ENCODE measurements around the gene LIMA1.
"Not testable (repeated sequence)": the region's sequence is repeated elsewhere in the genome, so short reads cannot be mapped to it uniquely, and the experiment has no call there.

Gene LIMA1

DNA sequence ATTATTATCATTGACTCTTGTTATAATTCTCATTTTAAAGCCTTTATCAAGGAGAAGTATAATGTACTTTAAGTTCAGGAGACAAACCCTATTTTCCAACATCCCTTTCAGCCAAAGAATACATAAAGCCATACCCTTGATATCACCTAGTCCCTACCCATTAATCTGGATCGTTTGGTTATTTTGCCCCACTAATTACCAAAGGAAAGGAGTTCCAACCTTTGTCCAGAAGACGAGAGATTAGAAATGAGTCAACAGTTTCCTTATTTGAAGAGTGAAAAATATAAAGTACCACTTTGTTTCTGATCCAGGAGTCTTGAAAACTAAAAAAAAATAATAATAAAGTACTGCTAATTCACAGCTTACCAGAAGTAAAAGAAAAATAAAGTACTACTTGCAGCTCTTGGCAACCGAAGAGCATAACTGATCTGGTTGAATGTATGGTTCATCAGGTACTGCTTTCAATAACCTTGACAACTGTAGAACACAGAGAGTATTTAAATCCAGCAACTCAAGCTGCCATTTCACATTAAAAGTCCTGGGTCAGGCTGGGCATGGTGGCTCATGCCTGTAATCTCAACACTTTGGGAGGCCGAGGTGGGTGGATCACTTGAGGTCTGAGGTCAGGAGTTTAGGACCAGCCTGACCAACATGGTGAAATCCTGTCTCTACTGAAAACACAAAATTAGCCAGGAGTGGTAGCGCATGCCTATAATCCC lies 33.7 kb downstream of the LIMA1 start:
- Histone ChIP-seq H3K36me3 (ENCODE audit: control insufficient read depth, low read length) (no peaks in the 10 kb centered on the region), H4K20me1 (ENCODE audit: control insufficient read depth, insufficient read depth, low read depth, low read length) (no peaks in the 10 kb centered on the region), H3K4me2 (ENCODE audit: low read length) (no peak overlapping the region), H3K4me3 (ENCODE audit: low read length) (no peak overlapping the region), H3K79me2 (ENCODE audit: control insufficient read depth, low read length) (no peaks in the 10 kb centered on the region), H3F3A (ENCODE audit: control insufficient read depth, insufficient read depth) (no peaks in the 10 kb centered on the region), H3K27me3 (ENCODE audit: control insufficient read depth, low read length) (peaks cover 4% of the 10 kb centered on the region; the same call in 1 of the 2 replicates), H3K9me3 (ENCODE audit: control insufficient read depth, insufficient read depth, low read length) (no peaks in the 10 kb centered on the region), H3K27ac (ENCODE audit: low read depth, low read length) (no peak overlapping the region), H3K9me2 (replicated peaks; ENCODE audit: control insufficient read depth, low read length) (no peaks in the 10 kb centered on the region), H3K4me1 (ENCODE audit: control insufficient read depth, low read length) (peaks cover 10% of the 10 kb centered on the region)
- TF ChIP-seq, protein P1, sequence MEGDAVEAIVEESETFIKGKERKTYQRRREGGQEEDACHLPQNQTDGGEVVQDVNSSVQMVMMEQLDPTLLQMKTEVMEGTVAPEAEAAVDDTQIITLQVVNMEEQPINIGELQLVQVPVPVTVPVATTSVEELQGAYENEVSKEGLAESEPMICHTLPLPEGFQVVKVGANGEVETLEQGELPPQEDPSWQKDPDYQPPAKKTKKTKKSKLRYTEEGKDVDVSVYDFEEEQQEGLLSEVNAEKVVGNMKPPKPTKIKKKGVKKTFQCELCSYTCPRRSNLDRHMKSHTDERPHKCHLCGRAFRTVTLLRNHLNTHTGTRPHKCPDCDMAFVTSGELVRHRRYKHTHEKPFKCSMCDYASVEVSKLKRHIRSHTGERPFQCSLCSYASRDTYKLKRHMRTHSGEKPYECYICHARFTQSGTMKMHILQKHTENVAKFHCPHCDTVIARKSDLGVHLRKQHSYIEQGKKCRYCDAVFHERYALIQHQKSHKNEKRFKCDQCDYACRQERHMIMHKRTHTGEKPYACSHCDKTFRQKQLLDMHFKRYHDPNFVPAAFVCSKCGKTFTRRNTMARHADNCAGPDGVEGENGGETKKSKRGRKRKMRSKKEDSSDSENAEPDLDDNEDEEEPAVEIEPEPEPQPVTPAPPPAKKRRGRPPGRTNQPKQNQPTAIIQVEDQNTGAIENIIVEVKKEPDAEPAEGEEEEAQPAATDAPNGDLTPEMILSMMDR (IDR thresholded peaks at IDR 0.05; ENCODE audit: low read depth, low read length, poor library complexity, severe bottlenecking): no peak
- TF ChIP-seq EZH2phosphoT487 (IDR thresholded peaks at IDR 0.05; ENCODE audit: borderline replicate concordance, low read length): no peak

DNA sequence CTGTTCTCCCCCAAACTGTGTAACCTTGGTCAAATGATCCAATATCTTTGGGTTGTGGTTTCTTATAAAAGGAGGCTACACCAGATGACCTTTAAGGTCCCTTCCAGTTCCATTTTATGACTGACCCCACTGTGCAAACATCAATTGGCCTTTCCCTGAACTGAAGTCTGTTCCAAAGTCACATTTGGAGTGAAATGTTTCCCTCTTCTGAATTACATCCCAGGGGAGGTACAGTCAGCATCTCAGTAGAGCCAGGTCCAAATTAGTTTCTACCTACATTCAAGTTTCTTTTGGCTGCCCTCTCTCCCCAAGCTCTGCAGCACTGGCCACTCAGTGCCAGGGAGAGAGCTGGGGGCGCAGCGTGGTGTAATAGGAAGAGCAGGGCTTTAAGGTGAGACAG lies 34.4 kb downstream of the LIMA1 start:
- Histone ChIP-seq H3K27me3 (ENCODE audit: control insufficient read depth, low read length) (peaks cover 4% of the 10 kb centered on the region; the same call in 1 of the 2 replicates), H3K27ac (ENCODE audit: low read depth, low read length) (no peak overlapping the region), H3F3A (ENCODE audit: control insufficient read depth, insufficient read depth) (no peaks in the 10 kb centered on the region), H4K20me1 (ENCODE audit: control insufficient read depth, insufficient read depth, low read depth, low read length) (no peaks in the 10 kb centered on the region), H3K9me3 (ENCODE audit: control insufficient read depth, insufficient read depth, low read length) (no peaks in the 10 kb centered on the region), H3K4me1 (ENCODE audit: control insufficient read depth, low read length) (peaks cover 3% of the 10 kb centered on the region), H3K4me3 (ENCODE audit: low read length) (no peak overlapping the region), H3K4me2 (ENCODE audit: low read length) (no peak overlapping the region), H3K9me2 (replicated peaks; ENCODE audit: control insufficient read depth, low read length) (no peaks in the 10 kb centered on the region), H3K36me3 (ENCODE audit: control insufficient read depth, low read length) (no peaks in the 10 kb centered on the region), H3K79me2 (ENCODE audit: control insufficient read depth, low read length) (no peaks in the 10 kb centered on the region)
- TF ChIP-seq, protein P1 (IDR thresholded peaks at IDR 0.05; ENCODE audit: low read depth, low read length, poor library complexity, severe bottlenecking): no peak
- TF ChIP-seq EZH2phosphoT487 (IDR thresholded peaks at IDR 0.05; ENCODE audit: borderline replicate concordance, low read length): no peak

DNA sequence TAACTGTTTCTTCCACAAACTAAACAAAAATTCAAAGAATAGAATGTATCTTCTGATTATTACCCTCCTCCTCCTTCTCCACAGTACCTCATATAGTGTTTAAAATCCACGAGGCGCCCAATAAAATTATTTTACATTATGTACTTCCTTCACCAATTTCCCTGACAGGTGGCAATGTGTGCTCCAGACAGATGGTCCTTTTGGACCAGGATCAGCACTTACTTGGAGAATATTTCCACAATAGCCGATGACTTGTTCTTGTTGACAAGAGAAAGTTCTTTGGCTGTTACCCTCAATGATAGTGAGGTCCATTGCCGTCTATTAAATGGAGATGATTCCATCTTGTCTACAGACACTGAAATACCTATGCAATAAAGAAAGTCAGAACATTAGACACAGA lies 34.9 kb downstream of the LIMA1 start:
- no peaks in the 10 kb centered on the region for H3K9me2 ChIP-seq (replicated peaks; ENCODE audit: control insufficient read depth, low read length)
- no peaks in the 10 kb centered on the region for H3K36me3 ChIP-seq (ENCODE audit: control insufficient read depth, low read length)
- H3K4me3 ChIP-seq (ENCODE audit: low read length): no peak overlapping the region
- no peaks in the 10 kb centered on the region for H4K20me1 ChIP-seq (ENCODE audit: control insufficient read depth, insufficient read depth, low read depth, low read length)
- no peaks in the 10 kb centered on the region for H3K79me2 ChIP-seq (ENCODE audit: control insufficient read depth, low read length)
- TF ChIP-seq EZH2phosphoT487 (IDR thresholded peaks at IDR 0.05; ENCODE audit: borderline replicate concordance, low read length): no peak
- TF ChIP-seq, protein P1 (IDR thresholded peaks at IDR 0.05; ENCODE audit: low read depth, low read length, poor library complexity, severe bottlenecking): no peak
- no peaks in the 10 kb centered on the region for H3K9me3 ChIP-seq (ENCODE audit: control insufficient read depth, insufficient read depth, low read length)
- H3K27ac ChIP-seq (ENCODE audit: low read depth, low read length): no peak overlapping the region
- H3K4me2 ChIP-seq (ENCODE audit: low read length): no peak overlapping the region
- H3F3A ChIP-seq (ENCODE audit: control insufficient read depth, insufficient read depth): no peaks in the 10 kb centered on the region
- H3K4me1 ChIP-seq (ENCODE audit: control insufficient read depth, low read length): no peaks in the 10 kb centered on the region
- peaks cover 4% of the 10 kb centered on the region; the same call in 1 of the 2 replicates for H3K27me3 ChIP-seq (ENCODE audit: control insufficient read depth, low read length)

GRCh38 chr12:50247665-50248064 lies 35.7 kb downstream of the LIMA1 start:
- not testable (repeated sequence) for H3K4me1 ChIP-seq (ENCODE audit: control insufficient read depth, low read length); H3K79me2 ChIP-seq (ENCODE audit: control insufficient read depth, low read length); H3K4me3 ChIP-seq (ENCODE audit: low read length); H3F3A ChIP-seq (ENCODE audit: control insufficient read depth, insufficient read depth); H4K20me1 ChIP-seq (ENCODE audit: control insufficient read depth, insufficient read depth, low read depth, low read length); H3K27me3 ChIP-seq (ENCODE audit: control insufficient read depth, low read length); H3K9me3 ChIP-seq (ENCODE audit: control insufficient read depth, insufficient read depth, low read length); H3K36me3 ChIP-seq (ENCODE audit: control insufficient read depth, low read length); H3K27ac ChIP-seq (ENCODE audit: low read depth, low read length); H3K9me2 ChIP-seq (replicated peaks; ENCODE audit: control insufficient read depth, low read length); H3K4me2 ChIP-seq (ENCODE audit: low read length)
